C1 segment of cervical spinal cord (tissue), 14 donors: Measurements from ENCODE around the gene KRTAP9-2.
"Not testable (repeated sequence)": the region's sequence is repeated elsewhere in the genome, so short reads cannot be mapped to it uniquely, and the experiment has no call there.

Experiments
- DNase-seq, 14 donors: peaks; one replicate each; lab custom pipeline; 2025; lab: John Stamatoyannopoulos, UW

The KRTAP9-2 gene

DNA sequence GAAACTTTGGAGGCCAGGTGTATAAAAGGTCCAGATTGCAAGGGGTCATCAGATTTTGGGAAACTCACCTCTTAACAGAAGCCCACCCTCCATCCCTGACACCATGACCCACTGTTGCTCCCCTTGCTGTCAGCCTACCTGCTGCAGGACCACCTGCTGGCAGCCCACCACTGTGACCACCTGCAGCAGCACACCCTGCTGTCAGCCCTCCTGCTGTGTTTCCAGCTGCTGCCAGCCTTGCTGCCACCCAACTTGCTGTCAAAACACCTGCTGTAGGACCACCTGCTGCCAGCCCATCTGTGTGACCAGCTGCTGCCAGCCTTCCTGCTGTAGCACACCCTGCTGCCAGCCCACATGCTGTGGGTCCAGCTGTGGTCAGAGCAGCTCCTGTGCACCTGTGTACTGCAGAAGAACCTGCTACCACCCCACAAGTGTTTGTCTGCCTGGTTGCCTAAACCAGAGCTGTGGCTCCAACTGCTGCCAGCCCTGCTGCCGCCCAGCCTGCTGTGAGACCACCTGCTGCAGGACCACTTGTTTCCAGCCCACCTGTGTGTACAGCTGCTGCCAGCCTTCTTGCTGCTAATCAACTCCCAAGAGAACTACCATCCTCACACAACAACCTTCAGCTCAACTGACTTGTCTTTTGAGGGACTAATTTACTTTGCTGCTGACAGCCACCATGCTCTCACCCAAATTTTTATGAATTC, 6.1 kb downstream of the KRTAP9-2 start, which contains the start of gene KRTAP9-3:
Gene KRTAP9-3, plus strand, starts transcription at position 51 of the 707 bp plus-strand sequence. Its CDS starts 53 bp downstream, at position 104.
- not testable (repeated sequence) for DNase-seq

DNA sequence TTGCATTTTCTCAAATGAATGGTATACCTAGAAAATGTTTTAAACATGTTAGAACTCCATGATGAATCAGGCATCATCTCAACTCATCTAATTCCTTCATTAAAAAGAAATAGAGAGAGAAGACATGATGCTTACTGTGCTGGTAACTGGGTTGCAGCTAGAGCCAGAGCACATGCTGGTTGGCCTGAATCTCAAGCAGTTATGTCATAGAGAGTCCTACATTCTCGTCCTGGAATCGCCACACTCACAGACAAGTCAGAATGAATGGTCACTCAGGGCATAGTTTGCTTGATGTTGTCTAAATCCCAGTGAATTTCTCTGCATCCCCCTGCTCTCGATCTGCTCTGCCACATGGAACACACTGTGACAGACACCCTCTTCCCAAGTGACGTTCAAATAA, 10.7 kb downstream of the KRTAP9-2 start:
- not testable (repeated sequence) for DNase-seq

DNA sequence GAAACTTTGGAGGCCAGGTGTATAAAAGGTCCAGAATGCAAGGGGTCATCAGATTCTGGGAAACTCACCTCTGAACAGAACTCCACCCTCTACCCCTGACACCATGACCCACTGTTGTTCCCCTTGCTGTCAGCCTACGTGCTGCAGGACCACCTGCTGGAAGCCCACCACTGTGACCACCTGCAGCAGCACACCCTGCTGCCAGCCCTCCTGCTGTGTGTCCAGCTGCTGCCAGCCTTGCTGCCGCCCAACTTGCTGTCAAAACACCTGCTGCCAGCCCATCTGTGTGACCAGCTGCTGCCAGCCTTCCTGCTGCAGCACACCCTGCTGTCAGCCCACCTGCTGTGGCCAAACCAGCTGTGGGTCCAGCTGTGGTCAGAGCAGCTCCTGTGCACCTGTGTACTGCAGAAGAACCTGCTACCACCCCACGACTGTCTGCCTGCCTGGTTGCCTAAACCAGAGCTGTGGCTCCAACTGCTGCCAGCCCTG, 11.5 kb downstream of the KRTAP9-2 start, which contains the start of gene KRTAP9-8:
Gene KRTAP9-8, plus strand, starts transcription at position 51 of the 489 bp plus-strand sequence. Its CDS starts 53 bp downstream, at position 104.
- not testable (repeated sequence) for DNase-seq

DNA sequence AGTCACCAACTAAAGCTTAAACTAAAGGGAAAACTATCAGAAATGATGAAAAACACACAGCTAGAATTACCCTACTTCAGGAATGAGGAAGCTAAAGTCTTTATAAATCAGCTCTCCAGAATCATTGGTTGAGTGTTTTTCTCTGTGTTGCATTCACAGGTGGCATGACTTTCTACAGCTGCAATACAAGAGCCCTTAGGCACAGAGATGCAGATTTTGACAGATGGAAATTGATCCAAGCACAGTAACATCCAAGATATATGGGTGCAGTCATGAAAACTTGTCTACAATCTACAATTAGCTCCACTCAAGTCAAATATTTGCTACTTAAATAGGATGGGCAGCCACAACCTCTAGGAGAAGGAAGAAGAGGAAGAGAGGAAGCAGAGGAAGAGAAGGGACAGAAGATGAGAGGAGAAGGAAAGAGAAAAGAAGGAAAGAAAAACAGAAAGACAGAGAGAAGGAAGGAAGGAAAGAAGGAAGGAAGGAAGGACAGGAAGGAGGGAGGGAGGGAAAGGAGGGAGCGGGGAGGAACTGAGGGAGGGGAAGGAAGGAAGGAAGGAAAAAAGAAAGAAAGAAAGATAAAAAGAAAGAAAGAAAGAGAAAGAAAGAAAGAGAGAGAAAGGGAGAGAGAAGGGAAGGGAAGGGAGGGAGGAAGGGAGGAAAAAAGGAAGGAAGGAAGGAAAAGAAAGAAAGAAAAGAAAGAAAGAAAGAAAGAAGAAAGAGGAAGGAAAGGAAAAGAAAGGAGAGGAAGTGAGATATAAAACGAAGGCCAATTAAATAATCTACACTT, 20.7 kb downstream of the KRTAP9-2 start:
- not testable (repeated sequence) for DNase-seq

DNA sequence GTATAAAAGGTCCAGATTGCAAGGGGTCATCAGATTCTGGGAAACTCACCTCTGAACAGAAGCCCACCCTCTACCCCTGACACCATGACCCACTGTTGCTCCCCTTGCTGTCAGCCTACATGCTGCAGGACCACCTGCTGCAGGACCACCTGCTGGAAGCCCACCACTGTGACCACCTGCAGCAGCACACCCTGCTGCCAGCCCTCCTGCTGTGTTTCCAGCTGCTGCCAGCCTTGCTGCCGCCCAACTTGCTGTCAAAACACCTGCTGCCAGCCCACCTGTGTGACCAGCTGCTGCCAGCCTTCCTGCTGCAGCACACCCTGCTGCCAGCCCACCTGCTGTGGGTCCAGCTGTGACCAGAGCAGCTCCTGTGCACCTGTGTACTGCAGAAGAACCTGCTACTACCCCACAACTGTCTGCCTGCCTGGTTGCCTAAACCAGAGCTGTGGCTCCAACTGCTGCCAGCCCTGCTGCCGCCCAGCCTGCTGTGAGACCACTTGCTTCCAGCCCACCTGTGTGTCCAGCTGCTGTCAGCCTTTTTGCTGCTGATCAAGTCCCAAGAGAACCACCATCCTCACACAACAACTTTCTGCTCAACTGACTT, 23.3 kb downstream of the KRTAP9-2 start, which contains the start of gene KRTAP9-4:
Gene KRTAP9-4, plus strand, starts transcription at position 51 of the 604 bp plus-strand sequence. Its CDS starts 34 bp downstream, at position 85.
- DNase-seq, result not testable (repeated sequence)

DNA sequence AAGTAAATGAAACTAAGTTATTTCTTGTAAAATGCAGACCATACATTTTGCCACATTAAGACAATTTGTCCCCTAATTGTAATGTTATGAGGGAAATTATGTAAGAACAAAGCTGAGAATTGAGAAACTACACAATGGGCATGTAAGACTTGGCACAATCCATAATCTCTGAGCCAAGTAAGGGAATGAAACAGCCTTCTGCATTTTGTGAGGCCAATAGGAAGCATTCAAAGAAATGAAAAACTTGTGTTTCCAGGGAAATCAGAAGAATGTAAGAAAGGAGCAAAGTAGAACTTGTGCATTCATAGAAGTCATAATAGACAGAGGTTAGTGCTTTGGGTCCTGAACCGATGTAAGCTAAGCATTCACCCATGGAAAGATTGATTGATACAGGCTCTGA, 24.8 kb downstream of the KRTAP9-2 start:
- DNase-seq, result no peak

DNA sequence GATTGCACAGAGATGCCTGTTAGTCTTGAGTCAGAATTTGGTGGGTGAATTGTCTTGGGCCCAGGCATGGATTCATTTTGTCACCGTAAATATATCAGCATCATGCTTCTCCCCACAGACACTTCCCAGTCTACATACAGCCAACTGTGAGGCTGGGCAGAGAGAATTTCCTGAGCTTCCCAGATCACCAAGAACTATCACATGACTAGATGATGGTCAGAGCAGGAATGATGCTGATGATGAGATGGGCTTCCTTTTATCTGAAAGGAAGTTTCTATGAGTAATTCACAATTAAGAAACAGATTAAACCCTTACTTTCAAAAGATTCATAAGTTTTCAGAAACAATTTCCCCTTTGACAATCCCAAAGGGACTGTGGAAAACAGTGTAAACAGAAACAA, 28.4 kb downstream of the KRTAP9-2 start:
- DNase-seq, result no peak

DNA sequence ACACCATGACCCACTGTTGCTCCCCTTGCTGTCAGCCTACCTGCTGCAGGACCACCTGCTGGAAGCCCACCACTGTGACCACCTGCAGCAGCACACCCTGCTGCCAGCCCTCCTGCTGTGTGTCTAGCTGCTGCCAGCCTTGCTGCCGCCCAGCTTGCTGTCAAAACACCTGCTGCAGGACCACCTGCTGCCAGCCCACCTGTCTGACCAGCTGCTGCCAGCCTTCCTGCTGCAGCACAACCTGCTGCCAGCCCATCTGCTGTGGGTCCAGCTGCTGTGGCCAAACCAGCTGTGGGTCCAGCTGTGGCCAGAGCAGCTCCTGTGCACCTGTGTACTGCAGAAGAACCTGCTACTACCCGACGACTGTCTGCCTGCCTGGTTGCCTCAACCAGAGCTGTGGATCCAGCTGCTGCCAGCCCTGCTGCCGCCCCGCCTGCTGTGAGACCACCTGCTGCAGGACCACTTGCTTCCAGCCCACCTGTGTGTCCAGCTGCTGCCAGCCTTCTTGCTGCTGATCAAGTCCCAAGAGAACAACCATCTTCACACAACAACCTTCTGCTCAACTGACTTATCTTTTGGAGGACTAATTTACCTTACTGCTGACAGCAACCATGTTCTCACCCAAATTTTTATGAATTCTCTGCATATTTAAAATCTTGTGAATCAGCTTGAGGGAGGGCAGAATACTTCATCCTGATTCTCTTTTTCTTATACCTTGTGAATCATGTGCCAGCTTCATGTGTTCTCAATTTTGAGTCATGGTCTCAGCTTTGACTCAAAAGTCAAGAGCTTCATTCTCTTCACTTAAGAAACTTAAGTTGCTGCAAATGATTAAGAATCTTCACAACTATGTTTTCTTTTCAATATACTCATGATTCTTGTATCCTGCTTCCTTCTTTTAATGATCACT, 29.2 kb downstream of the KRTAP9-2 start, which contains the start of gene KRTAP9-9:
Gene KRTAP9-9, plus strand, starts transcription at position 4 of the 910 bp plus-strand sequence.
- DNase-seq, result not testable (repeated sequence)

DNA sequence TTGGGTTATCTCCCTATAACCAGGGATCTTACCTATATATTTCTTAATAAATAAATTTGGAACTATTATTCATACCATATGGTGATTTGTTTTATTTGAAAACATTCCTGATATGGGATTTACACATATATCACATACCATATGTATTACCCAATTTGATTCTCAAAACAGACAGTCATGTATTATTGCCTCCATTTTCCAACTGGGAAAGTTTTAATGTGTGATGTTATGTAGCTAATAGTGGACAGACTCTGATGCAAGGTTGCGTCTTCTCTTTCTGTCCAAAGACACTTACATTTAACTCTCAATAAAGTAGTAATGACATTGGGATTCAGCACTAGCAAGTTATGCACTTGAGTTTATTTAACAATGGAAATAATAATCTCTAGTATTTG, 29.8 kb downstream of the KRTAP9-2 start:
- no peak for DNase-seq

DNA sequence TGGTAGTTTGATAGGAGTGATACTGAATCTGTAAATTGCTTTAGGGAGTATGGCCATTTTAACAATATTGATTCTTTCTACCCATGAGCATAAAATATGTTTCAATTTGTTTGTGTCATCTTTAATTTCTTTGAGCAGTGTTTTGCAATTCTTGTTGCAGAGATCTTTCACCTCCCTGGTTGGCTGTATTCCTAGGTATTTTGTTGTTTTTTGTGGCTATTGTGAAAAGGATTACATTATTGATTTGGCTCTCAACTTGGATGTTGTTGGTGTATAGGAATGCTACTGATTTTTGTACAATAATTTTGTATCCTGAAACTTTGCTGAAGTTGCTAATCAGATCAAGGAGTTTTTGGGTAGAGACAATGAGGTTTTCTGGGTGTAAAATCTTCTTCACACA, 32.0 kb downstream of the KRTAP9-2 start:
- no peak for DNase-seq

DNA sequence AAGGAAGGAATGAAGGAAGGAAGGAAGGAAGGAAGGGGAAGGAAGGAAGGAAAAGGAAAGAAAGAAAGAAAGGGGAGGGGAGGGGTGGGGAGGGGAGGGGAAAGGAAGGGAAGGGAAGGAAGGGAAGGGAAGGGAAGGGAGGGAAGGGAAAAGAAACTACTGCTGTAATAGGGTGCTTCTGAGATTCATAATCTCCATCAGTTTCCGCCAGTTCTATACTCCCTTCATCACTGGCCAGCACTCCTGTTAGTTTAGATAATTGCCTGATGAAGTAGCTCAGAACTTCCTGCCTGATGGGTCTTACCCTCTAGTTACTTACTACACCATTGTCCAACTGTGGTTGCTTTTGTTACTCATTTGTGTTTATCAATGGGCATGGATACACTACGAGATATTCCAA, 36.8 kb downstream of the KRTAP9-2 start:
- DNase-seq, result no peak

DNA sequence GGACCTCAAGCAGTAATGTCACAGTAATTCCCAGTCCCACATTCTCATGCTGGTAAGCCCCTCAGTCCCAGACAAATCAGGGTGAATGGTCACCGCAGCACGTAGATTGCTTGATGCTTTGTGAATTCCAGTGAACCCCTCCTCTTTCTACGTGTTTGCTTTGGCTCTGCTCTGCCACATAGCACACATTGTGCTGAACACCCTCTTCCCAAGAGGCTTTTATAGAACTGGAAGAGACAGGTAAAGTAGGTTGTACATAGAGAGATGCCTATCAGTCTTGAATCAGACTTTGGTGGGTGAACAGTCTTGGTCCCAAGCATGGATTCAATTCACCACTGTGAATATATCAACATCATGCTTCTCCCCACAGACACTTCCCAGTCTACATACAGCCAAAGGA, 38.2 kb downstream of the KRTAP9-2 start:
- no peak for DNase-seq

DNA sequence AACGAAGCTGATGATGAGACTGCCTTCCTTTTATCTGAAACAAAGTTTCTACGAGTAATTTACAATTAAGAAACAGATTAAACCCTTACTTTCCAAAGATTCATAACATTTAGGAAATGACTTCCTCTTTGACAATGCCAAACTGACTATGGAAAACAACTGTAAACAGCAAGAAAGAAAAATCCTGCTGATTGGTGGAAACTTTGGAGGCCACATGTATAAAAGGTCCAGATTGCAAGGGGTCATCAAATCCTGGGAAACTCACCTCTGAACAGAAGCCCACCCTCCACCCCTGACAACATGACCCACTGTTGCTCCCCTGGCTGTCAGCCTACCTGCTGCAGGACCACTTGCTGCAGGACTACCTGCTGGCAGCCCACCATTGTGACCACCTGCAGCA, 38.6 kb downstream of the KRTAP9-2 start, which contains the start of gene KRTAP9-6:
Gene KRTAP9-6, plus strand, starts transcription at position 301 of the 400 bp plus-strand sequence. Its CDS starts 0 bp downstream, at position 301.
- DNase-seq, result no peak

DNA sequence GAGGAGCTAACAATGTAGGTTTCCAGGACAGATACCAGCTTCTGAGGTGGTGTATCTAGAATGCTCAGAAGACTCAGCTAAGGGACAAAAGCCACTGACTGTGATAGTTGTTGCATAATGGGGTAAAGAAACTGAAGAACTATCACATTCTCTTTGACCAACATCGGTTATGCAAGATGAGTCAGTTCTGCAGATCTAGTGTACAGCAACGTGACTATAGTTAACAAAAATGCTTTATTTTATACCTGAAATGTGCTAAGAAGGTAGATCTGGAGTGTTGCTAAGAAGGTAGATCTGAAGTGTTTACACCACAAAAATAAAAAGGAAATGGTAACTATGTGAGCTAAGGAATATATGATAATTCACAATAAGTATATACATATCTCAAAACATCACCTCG, 41.3 kb downstream of the KRTAP9-2 start:
- DNase-seq, result no peak

DNA sequence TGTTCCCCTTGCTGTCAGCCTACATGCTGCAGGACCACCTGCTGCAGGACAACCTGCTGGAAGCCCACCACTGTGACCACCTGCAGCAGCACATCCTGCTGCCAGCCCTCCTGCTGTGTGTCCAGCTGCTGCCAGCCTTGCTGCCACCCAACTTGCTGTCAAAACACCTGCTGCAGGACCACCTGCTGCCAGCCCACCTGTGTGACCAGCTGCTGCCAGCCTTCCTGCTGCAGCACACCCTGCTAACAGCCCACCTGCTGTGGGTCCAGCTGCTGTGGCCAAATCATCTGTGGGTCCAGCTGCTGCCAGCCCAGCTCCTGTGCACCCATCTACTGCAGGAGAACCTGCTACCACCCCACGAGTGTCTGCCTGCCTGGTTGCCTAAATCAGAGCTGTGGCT, 44.9 kb downstream of the KRTAP9-2 start:
- not testable (repeated sequence) for DNase-seq

DNA sequence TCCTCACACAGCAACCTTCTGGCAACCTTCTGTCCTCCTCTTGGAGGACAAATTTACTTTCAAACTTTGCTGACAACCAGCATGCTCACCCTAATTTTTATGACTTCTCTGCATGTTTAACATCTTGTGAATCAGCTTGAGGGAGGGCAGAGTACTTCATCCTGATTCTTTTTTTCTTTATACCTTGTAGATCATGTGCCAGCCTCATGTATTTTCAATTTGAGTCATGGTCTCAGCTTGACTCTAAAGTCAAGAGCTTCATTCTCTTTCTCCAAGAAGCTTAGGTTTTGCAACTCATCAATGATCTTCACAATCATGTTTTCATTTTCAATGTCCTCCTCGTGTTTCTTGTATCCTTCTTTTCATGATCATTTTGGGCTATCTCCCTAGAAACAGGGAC, 45.4 kb downstream of the KRTAP9-2 start:
- no peak for DNase-seq

DNA sequence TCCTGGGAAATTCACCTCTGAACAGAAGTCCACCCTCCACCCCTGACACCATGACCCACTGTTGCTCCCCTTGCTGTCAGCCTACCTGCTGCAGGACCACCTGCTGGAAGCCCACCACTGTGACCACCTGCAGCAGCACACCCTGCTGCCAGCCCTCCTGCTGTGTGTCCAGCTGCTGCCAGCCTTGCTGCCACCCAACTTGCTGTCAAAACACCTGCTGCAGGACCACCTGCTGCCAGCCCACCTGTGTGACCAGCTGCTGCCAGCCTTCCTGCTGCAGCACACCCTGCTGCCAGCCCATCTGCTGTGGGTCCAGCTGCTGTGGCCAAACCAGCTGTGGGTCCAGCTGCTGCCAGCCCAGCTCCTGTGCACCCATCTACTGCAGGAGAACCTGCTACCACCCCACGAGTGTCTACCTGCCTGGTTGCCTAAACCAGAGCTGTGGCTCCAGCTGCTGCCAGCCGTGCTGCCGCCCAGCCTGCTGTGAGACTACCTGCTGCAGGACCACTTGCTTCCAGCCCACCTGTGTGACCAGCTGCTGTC, 49.3 kb downstream of the KRTAP9-2 start, which contains the start of gene KRTAP9-7:
Gene KRTAP9-7, plus strand, starts transcription at position 51 of the 543 bp plus-strand sequence. Its CDS starts 0 bp downstream, at position 51.
- DNase-seq, result not testable (repeated sequence)
